ENCODE results near the gene MRPL43. TPM values are rescaled to one million over a fixed set of nuclear protein-coding genes. Genes with fewer than 3 reads are reported as not detected.

Gene MRPL43
- total RNA-seq, 1 donor from 2014 or later: 44.2 TPM

DNA sequence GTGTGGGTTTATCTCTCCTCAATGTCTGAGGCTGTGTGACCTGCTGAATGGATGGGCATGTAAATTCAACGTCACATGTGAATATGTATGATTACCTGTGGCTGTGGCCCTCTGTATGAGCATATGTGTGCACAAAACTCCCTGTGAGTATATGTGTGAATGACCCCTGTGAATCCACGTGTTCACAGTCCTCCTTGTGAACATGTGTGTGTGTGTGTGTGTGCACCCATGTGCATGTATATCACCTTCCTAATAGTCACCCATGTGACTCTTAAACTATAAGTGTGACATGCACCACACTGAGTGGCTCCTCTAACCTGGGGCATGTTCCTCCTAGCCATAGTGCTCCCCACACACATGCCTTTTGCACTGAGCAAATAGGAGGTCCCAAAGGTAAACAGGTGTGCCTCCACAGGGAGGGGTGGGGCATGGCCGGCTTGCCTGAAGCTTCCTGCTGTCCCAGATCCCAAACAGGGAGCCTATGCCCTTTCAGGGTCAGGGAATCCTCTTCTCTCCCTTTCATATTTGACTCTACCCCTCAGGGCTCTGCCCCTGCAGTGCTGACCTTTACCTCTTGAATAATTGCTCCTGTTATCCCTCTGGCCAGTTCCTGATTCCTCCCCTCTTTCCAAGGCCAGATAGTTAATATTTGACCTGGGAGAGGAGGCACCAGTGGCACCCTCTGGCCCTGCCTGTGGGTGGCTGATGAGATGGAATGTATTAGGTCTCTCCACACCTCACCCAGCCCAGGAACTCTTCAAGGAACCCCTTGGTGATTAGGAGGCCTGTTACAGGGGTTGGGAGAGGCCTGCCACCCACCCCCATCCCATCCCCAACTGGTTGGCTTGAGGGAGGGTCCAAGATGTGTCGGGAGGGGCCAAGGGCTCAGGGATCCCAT is 16.1 kb downstream of the MRPL43 start:
- POLR2A ChIA-PET: no interaction called here
- Mint-ChIP-seq H3K4me1 (peaks cover 11% of the 10 kb centered on the region), H3K9me3 (no peaks in the 10 kb centered on the region), H3K36me3 (ENCODE audit: low read depth) (no peaks in the 10 kb centered on the region), H3K4me3 (peak overlapping the region; percentile 64), H3K27me3 (no peaks in the 10 kb centered on the region), H3K27ac (no peak overlapping the region)
- CTCF ChIA-PET: no interaction called here
- ATAC-seq (ENCODE audit: low read depth) (no peak), DNase-seq (no peak)
- TF ChIP-seq, protein P1, sequence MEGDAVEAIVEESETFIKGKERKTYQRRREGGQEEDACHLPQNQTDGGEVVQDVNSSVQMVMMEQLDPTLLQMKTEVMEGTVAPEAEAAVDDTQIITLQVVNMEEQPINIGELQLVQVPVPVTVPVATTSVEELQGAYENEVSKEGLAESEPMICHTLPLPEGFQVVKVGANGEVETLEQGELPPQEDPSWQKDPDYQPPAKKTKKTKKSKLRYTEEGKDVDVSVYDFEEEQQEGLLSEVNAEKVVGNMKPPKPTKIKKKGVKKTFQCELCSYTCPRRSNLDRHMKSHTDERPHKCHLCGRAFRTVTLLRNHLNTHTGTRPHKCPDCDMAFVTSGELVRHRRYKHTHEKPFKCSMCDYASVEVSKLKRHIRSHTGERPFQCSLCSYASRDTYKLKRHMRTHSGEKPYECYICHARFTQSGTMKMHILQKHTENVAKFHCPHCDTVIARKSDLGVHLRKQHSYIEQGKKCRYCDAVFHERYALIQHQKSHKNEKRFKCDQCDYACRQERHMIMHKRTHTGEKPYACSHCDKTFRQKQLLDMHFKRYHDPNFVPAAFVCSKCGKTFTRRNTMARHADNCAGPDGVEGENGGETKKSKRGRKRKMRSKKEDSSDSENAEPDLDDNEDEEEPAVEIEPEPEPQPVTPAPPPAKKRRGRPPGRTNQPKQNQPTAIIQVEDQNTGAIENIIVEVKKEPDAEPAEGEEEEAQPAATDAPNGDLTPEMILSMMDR (IDR thresholded peaks at IDR 0.05): no peak
- intact Hi-C loops (cut with micrococcal nuclease): no loop called here

DNA sequence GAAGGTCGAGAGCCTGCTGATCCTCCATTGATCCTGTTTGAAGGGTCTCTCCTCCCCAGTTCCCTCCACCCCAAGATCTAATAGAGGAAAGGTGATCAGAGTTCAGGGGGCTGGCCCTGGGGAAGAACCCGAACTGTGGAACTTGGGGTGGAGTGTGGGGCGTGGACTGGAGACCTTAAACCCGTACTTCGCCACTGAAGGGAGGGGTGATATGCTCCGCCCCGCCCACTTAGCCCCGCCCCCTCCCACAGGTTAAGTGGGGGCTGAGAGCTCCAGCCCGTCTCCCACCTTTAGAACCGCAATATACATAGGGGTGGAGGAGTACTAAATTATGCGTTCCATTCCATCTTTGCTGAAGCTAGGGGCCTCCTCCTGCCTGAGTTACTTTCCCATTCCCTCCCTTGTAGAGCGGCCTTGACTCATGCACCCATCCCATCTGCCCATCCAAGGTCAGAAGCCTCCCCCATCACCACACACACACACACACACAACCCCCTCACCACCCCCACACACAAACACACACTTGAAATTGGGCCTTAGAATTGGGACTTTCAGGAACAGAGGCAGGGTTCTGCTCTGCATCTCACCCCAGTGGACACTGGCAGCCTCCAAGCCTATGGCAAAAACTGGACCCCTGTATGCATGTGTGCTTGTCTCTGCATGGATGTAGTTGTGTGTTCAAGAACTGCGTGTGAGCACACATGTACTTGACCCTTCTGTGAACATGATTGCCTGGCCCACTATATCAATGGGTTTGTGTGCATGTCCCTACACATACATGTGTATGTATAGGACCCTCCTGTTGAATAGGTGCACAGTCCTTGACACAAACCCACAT is 17.0 kb downstream of the MRPL43 start:
- TF ChIP-seq, protein P1 (IDR thresholded peaks at IDR 0.05): no peak
- Mint-ChIP-seq H3K27me3 (no peaks in the 10 kb centered on the region), H3K27ac (no peak overlapping the region), H3K9me3 (no peaks in the 10 kb centered on the region), H3K4me3 (peak overlapping the region; percentile 64), H3K36me3 (ENCODE audit: low read depth) (peaks cover 4% of the 10 kb centered on the region), H3K4me1 (peaks cover 11% of the 10 kb centered on the region)
- POLR2A ChIA-PET: interaction anchor here (0.7 kb wide), 1 partner anchor 44 kb away, joined by 3 read pairs; no protein-coding TSS in a partner anchor
- peak; percentile 47 for ATAC-seq (ENCODE audit: low read depth)
- intact Hi-C loops (cut with micrococcal nuclease): no loop called here
- CTCF ChIA-PET: no interaction called here
- no peak for DNase-seq

- POLR2A ChIA-PET: interaction anchor here (0.6 kb wide), 1 partner anchor 22 kb away, joined by 10 read pairs; no protein-coding TSS in a partner anchor
- Mint-ChIP-seq H3K36me3 (ENCODE audit: low read depth) (peaks cover 4% of the 10 kb centered on the region), H3K9me3 (no peaks in the 10 kb centered on the region), H3K4me3 (peak within 1 kb of the TSS; percentile 64), H3K27ac (no peak within 1 kb of the TSS), H3K27me3 (no peaks in the 10 kb centered on the region), H3K4me1 (peaks cover 11% of the 10 kb centered on the region)
- peak; percentile 88 for ATAC-seq (ENCODE audit: low read depth)
- TF ChIP-seq, protein P1 (IDR thresholded peaks at IDR 0.05): no peak
- intact Hi-C loops (cut with micrococcal nuclease): loop anchor here (1.0 to 2.0 kb wide), 3 partner anchors 17 to 44 kb away; partner anchors contain the start of genes MRPL43 and TWNK
- peak; percentile 58 for DNase-seq
- CTCF ChIA-PET: interaction anchor here (1.1 kb wide), 1 partner anchor 16 kb away, joined by 4 read pairs; no protein-coding TSS in a partner anchor
These were observed 17.9 kb downstream of the MRPL43 start, which contains the start of gene SEMA4G for GRCh38 chr10:100969187-100970075. SEMA4G (plus strand) TSS chr10:100969504; CDS start chr10:100972913, 3,409 bp downstream.

DNA sequence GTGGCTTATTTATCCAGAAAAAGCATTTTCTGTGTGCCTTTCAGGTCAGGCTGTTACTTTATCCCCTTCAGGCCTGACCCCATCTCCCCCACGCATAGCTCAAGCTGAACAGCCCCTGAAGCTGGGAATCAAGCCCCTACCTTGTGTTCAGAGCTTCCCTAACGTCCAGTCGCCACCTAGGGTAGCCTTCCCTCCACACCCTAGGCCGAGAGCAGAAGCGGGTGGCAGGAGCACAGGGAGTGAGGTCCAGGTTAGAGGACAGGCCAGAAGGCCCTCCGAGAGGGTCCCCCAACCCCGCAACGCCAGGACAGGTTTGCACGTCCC is 18.5 kb downstream of the MRPL43 start:
- intact Hi-C loops (cut with micrococcal nuclease): loop anchor here (1.0 to 2.0 kb wide), 3 partner anchors 18 to 44 kb away; partner anchors contain the start of genes MRPL43 and TWNK
- peak overlapping the region; percentile 55 for H3K4me3 Mint-ChIP-seq
- TF ChIP-seq, protein P1 (IDR thresholded peaks at IDR 0.05): no peak
- ChIA-PET CTCF (interaction anchor here (1.1 kb wide), 1 partner anchor 17 kb away, joined by 4 read pairs; no protein-coding TSS in a partner anchor), POLR2A (interaction anchor here (0.6 kb wide), 1 partner anchor 23 kb away, joined by 10 read pairs; no protein-coding TSS in a partner anchor)
- ATAC-seq (ENCODE audit: low read depth): no peak
- no peaks in the 10 kb centered on the region for H3K27me3 Mint-ChIP-seq
- no peaks in the 10 kb centered on the region for H3K9me3 Mint-ChIP-seq
- no peak for DNase-seq
- H3K36me3 Mint-ChIP-seq (ENCODE audit: low read depth): peaks cover 5% of the 10 kb centered on the region
- no peak overlapping the region for H3K27ac Mint-ChIP-seq
- peaks cover 11% of the 10 kb centered on the region for H3K4me1 Mint-ChIP-seq
